M059J (cell line): Measurements from ENCODE around the gene RPL18A. TPM values are rescaled to one million over a fixed set of nuclear protein-coding genes. Genes with fewer than 3 reads are reported as not detected.

Source experiments
- DNase-seq: peaks from one replicate; pipeline ENCODE4 v3.0.0-alpha.2; 2012; ENCODE audit warnings: low read depth
- total RNA-seq: library from RNA; depleted of rRNA; stranded (reverse); fragments of >200 nt; shearing (Covaris generic); gene quantifications from 2 replicates; pipeline ENCODE4 v1.2.3, GENCODE V29; 2014; rRNA removed

The RPL18A gene
- total RNA-seq, 1 experiment from 2014 or later = 685 TPM

GRCh38 chr19:17909003-17909732 is 49.5 kb downstream of the RPL18A start:
- DNase-seq = no peak

GRCh38 chr19:17910791-17911360 is 51.2 kb downstream of the RPL18A start:
- DNase-seq = no peak

Other genes starting within 250 kb of the RPL18A start
- 0.05 TPM in 1 of 2 replicates, not detected in the other for gene UNC13A, start 171.6 kb upstream of the RPL18A start, total RNA-seq
- gene MAP1S, start 140.4 kb upstream of the RPL18A start, total RNA-seq = 16.8 and 17.0 TPM in 2 replicates
- gene FCHO1, start 108.4 kb upstream of the RPL18A start, total RNA-seq = 0.20 and 2.1 TPM in 2 replicates
- 0.20 TPM in 1 of 2 replicates, not detected in the other for gene B3GNT3, start 64.8 kb upstream of the RPL18A start, total RNA-seq
- gene INSL3, start 38.4 kb upstream of the RPL18A start, total RNA-seq = not detected in 2 replicates
- 0.39 and 0.71 TPM in 2 replicates for gene JAK3, start 11.9 kb upstream of the RPL18A start, total RNA-seq
- gene SLC5A5, start 12.0 kb downstream of the RPL18A start, total RNA-seq = not detected in 2 replicates
- 31.3 and 36.8 TPM in 2 replicates for gene CCDC124, start 73.1 kb downstream of the RPL18A start, total RNA-seq
- 0.07 TPM in 1 of 2 replicates, not detected in the other for gene KCNN1, start 107.2 kb downstream of the RPL18A start, total RNA-seq
- 9.4 and 12.8 TPM in 2 replicates for gene ARRDC2, start 148.3 kb downstream of the RPL18A start, total RNA-seq
- 2.3 and 3.8 TPM in 2 replicates for gene IL12RB1, start 227.0 kb downstream of the RPL18A start, total RNA-seq
- gene MAST3, start 237.9 kb downstream of the RPL18A start, total RNA-seq = 2.3 and 4.6 TPM in 2 replicates